HepG2 (cell line): ENCODE data around the gene NINL. TPM values are rescaled to one million over a fixed set of nuclear protein-coding genes. Genes with fewer than 3 reads are reported as not detected.

Experiments
- CEBPB ChIP-seq: IDR thresholded peaks from 2 replicates; pipeline ENCODE4 v1.6.1; 2011; ENCODE audit warnings: low read depth, low read length, improper control_type of control experiment, borderline replicate concordance
- CHD2 ChIP-seq: IDR thresholded peaks from 2 replicates; pipeline ENCODE4 v1.6.1; 2011; ENCODE audit warnings: low read depth, low read length, improper control_type of control experiment
- DPF2 ChIP-seq: sonication (generic); formaldehyde crosslinking; IDR thresholded peaks from 2 replicates; pipeline ENCODE4 v1.4.0; 2020; ENCODE audit warnings: mild to moderate bottlenecking, low read depth, missing genetic modification reagents, borderline replicate concordance
- FOXP1 ChIP-seq, 2 experiments: fragments of 450-650 bp in 1 of 2; IDR thresholded peaks; 2 replicates each; pipeline ENCODE4 v1.6.1; 2017 to 2018; ENCODE audit warnings: antibody characterized with exemption in 1 of 2
- GATAD2A ChIP-seq: IDR thresholded peaks from 2 replicates; pipeline ENCODE4 v1.6.1; 2016
- HBP1 ChIP-seq: IDR thresholded peaks from 2 replicates; pipeline ENCODE4 v1.6.1; 2016; ENCODE audit warnings: low read depth, control low read depth
- HNF1B ChIP-seq: sonication (generic); formaldehyde crosslinking; IDR thresholded peaks from 2 replicates; pipeline ENCODE4 v1.5.1; 2020; ENCODE audit warnings: mild to moderate bottlenecking, moderate library complexity, missing genetic modification reagents
- MYPOP ChIP-seq: sonication (generic); formaldehyde crosslinking; IDR thresholded peaks from 2 replicates; pipeline ENCODE4 v1.8.1; 2023; ENCODE audit warnings: mild to moderate bottlenecking, moderate library complexity, missing genetic modification reagents
- SIN3A ChIP-seq: IDR thresholded peaks from 2 replicates; pipeline ENCODE4 v1.6.1; 2011; ENCODE audit warnings: low read depth, mild to moderate bottlenecking, control low read depth, low read length, borderline replicate concordance
- SPEN ChIP-seq: sonication (generic); formaldehyde crosslinking; IDR thresholded peaks from 2 replicates; pipeline ENCODE4 v1.5.1; 2020; ENCODE audit warnings: low read depth, mild to moderate bottlenecking, missing genetic modification reagents
- TBL1XR1 ChIP-seq: fragments of 150-350 bp; IDR thresholded peaks from 2 replicates; pipeline ENCODE4 v1.6.1; 2014; ENCODE audit warnings: borderline replicate concordance, low read length; ENCODE audit not compliant: partially characterized antibody
- ZBTB2 ChIP-seq: sonication (generic); formaldehyde crosslinking; IDR thresholded peaks from 2 replicates; pipeline ENCODE4 v1.8.0; 2022; ENCODE audit warnings: low read depth, missing genetic modification reagents
- ZFP36 ChIP-seq: fragments of 150-350 bp; IDR thresholded peaks from 2 replicates; pipeline ENCODE4 v1.6.1; 2018; ENCODE audit warnings: borderline replicate concordance, low read length, low read depth; ENCODE audit not compliant: partially characterized antibody
- ZNF12 ChIP-seq: sonication (generic); formaldehyde crosslinking; IDR thresholded peaks from 2 replicates; pipeline ENCODE4 v1.5.0; 2020; ENCODE audit warnings: missing genetic modification reagents
- ZNF124 ChIP-seq: sonication (generic); formaldehyde crosslinking; IDR thresholded peaks from 2 replicates; pipeline ENCODE4 v1.4.0; 2020; ENCODE audit warnings: missing genetic modification reagents
- ZNF142 ChIP-seq: sonication (generic); formaldehyde crosslinking; IDR thresholded peaks from 2 replicates; pipeline ENCODE4 v1.4.0; 2020; ENCODE audit warnings: missing genetic modification reagents
- ZNF780A ChIP-seq: sonication (generic); formaldehyde crosslinking; IDR thresholded peaks from 2 replicates; pipeline ENCODE4 v1.8.0; 2022; ENCODE audit warnings: mild to moderate bottlenecking, missing genetic modification reagents, moderate library complexity
- polyA plus RNA-seq, 8 experiments: library from polyadenylated mRNA; depleted of rRNA in 3 of 8; stranded (reverse) in 7 of 8; unstranded in 1 of 8; fragments of >200 nt; fragmentation: Illumina TruSeq in 4 of 8; extraction: Trizol in 4 of 8; gene quantifications; 2 replicates each; pipeline versions ENCODE4 v1.2.1 to v1.2.3, GENCODE V29; 2011 to 2016; ENCODE audit warnings: low read depth in 4 of 8, missing spikeins in 1 of 8, mixed read lengths in 1 of 8; ENCODE audit not compliant: insufficient read depth in 1 of 8
- total RNA-seq, 5 experiments: library from RNA; depleted of rRNA; stranded (reverse); fragments of >200 nt; fragmentation: Illumina TruSeq; extraction: Trizol; gene quantifications; 2 replicates each; pipeline ENCODE4 v1.2.3, GENCODE V29; 2016; ENCODE audit warnings: low read depth in 1 of 5

Gene NINL
- total and polyA plus RNA-seq, 2 of the 13 experiments (the other 11 are each of a cell fraction or from before 2014, with no cell fraction given), result 32.3 to 34.3 TPM

- TF ChIP-seq HNF1B, result peak; percentile 53
- TF ChIP-seq HBP1 (CRISPR knock-in tag), result peak; percentile 53; the same call in 1 of the 2 replicates
- no peak; the same call in 1 of the 2 replicates for TF ChIP-seq ZNF12 (CRISPR knock-in tag)
- peak; percentile 89 for TF ChIP-seq ZBTB2 (CRISPR knock-in tag)
- no peak for TF ChIP-seq FOXP1 (IDR thresholded peaks at IDR 0.05)
- no peak for TF ChIP-seq FOXP1 (CRISPR knock-in tag; IDR thresholded peaks at IDR 0.05)
- no peak for TF ChIP-seq ZFP36
- TF ChIP-seq ZNF780A (CRISPR knock-in tag), result no peak; the same call in 1 of the 2 replicates
- TF ChIP-seq CEBPB, result peak; percentile 11; the same call in 1 of the 2 replicates
- peak; percentile 67 for TF ChIP-seq SPEN (CRISPR knock-in tag)
- no peak for TF ChIP-seq CHD2
- TF ChIP-seq GATAD2A, result no peak
- peak; percentile 83; the same call in 1 of the 2 replicates for TF ChIP-seq SIN3A
- TF ChIP-seq MYPOP, result peak; percentile 96
- TF ChIP-seq ZNF124 (CRISPR knock-in tag), result peak; percentile 18; the same call in 1 of the 2 replicates
- TF ChIP-seq ZNF142 (CRISPR knock-in tag), result peak; percentile 86
- TF ChIP-seq TBL1XR1, result peak; percentile 15
- no peak for TF ChIP-seq DPF2 (CRISPR knock-in tag)
Observed at GRCh38 chr20:25584905-25585704, at the start of gene NINL (continued).
